A673 (cell line): Measurements from ENCODE around the gene MAG.

Source experiments
- EZH2 ChIP-seq: fragments of 200-600 bp; sonication (generic); IDR thresholded peaks from 2 replicates; pipeline ENCODE4 v1.6.1; 2017; ENCODE audit warnings: borderline replicate concordance, low read depth, mild to moderate bottlenecking, mixed read lengths, antibody characterized with exemption, low read length; ENCODE audit not compliant: poor library complexity, severe bottlenecking
- TF ChIP-seq, protein P1 (sequence below): fragments of 300-800, 200-600 bp; sonication (generic); conservative IDR thresholded peaks from 2 replicates; pipeline ENCODE4 v1.5.1; 2017; ENCODE audit warnings: low read depth, mild to moderate bottlenecking, antibody characterized with exemption, low read length, moderate library complexity, mixed read lengths

DNA sequence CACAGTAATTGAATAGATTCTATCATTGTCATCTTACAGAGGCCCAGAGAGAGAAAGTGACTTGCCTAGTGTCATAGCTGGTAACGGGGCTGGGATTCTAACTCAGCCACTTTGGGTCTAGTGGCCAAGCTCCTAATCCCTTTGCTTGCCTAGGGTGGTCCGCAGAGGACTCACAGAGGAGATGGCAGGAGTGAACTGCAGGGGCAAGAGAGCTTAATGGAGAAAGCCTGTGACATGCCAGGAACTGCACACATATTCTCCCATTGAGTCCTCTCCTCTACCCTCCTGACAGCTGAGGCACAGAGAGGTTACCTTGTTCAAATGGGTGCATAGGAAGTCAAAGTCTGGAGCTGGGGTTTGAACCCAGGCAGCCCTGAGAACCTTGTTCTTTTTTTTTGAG, 40.5 kb upstream of the MAG start:
- TF ChIP-seq, protein P1, sequence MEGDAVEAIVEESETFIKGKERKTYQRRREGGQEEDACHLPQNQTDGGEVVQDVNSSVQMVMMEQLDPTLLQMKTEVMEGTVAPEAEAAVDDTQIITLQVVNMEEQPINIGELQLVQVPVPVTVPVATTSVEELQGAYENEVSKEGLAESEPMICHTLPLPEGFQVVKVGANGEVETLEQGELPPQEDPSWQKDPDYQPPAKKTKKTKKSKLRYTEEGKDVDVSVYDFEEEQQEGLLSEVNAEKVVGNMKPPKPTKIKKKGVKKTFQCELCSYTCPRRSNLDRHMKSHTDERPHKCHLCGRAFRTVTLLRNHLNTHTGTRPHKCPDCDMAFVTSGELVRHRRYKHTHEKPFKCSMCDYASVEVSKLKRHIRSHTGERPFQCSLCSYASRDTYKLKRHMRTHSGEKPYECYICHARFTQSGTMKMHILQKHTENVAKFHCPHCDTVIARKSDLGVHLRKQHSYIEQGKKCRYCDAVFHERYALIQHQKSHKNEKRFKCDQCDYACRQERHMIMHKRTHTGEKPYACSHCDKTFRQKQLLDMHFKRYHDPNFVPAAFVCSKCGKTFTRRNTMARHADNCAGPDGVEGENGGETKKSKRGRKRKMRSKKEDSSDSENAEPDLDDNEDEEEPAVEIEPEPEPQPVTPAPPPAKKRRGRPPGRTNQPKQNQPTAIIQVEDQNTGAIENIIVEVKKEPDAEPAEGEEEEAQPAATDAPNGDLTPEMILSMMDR = no peak
- no peak for TF ChIP-seq EZH2
